Immature natural killer cell (primary cell): ENCODE results near the gene PDCD1LG2. TPM values are rescaled to one million over a fixed set of nuclear protein-coding genes. Genes with fewer than 3 reads are reported as not detected.
A peak's percentile ranks its signal among the peaks of the same experiment; 100 is the strongest.

Experiments
- DNase-seq, 3 donors: peaks; one replicate each; pipeline ENCODE4 v3.0.0; 2022; ENCODE audit warnings: mixed read lengths in 1 of 3
- H3K27ac Mint-ChIP-seq, 6 donors: one replicate each; pipeline ENCODE4 v1.8.0; 2020; ENCODE audit warnings: mixed read lengths in 6 of 6, mild to moderate bottlenecking in 5 of 6, inconsistent platforms in 4 of 6, moderate library complexity in 3 of 6
- H3K27me3 Mint-ChIP-seq, 3 donors: one replicate each; pipeline ENCODE4 v1.8.0; 2020 to 2021; ENCODE audit warnings: low read depth in 3 of 3, mild to moderate bottlenecking in 3 of 3, mixed read lengths in 3 of 3, moderate library complexity in 3 of 3, inconsistent platforms in 1 of 3
- H3K36me3 Mint-ChIP-seq, 3 donors: one replicate each; pipeline ENCODE4 v1.8.0; 2020; ENCODE audit warnings: mixed read lengths in 3 of 3, inconsistent platforms in 2 of 3, mild to moderate bottlenecking in 2 of 3
- H3K4me1 Mint-ChIP-seq, 2 donors: one replicate each; pipeline ENCODE4 v1.8.0; 2020; ENCODE audit warnings: inconsistent platforms in 2 of 2, mild to moderate bottlenecking in 2 of 2, mixed read lengths in 2 of 2, moderate library complexity in 1 of 2
- H3K4me3 Mint-ChIP-seq, 5 donors: one replicate each; pipeline ENCODE4 v1.8.0; 2020; ENCODE audit warnings: mild to moderate bottlenecking in 5 of 5, mixed read lengths in 5 of 5, inconsistent platforms in 3 of 5, moderate library complexity in 3 of 5
- H3K9me3 Mint-ChIP-seq, 6 donors: one replicate each; pipeline ENCODE4 v1.8.0; 2020; ENCODE audit warnings: mild to moderate bottlenecking in 6 of 6, mixed read lengths in 6 of 6, inconsistent platforms in 4 of 6, moderate library complexity in 3 of 6
- polyA plus RNA-seq, 3 donors: library from polyadenylated mRNA; unstranded; fragments of 300-500 nt; fragmentation: Illumina TruSeq; gene quantifications; one replicate each; pipeline ENCODE4 v1.2.3, GENCODE V29; 2021

The PDCD1LG2 gene
- polyA plus RNA-seq, 3 donors from 2014 or later, result 0.09 to 0.10 TPM; not detected in 1

- Mint-ChIP-seq H3K27ac (no peak overlapping the region), H3K4me1 (peaks cover 11 to 14% of the 10 kb centered on the region in 2 donors), H3K4me3 (no peak overlapping the region), H3K9me3 (no peaks in the 10 kb centered on the region), H3K27me3 (no peaks in the 10 kb centered on the region), H3K36me3 (peaks cover 0 to 5% (median 0%) of the 10 kb centered on the region in 3 donors)
- no peak for DNase-seq
These were observed 19.4 kb downstream of the PDCD1LG2 start for GRCh38 chr9:5529683-5530221.

- Mint-ChIP-seq H3K27ac (peak overlapping the region in 1 of 6 donors; percentile 24), H3K9me3 (no peaks in the 10 kb centered on the region), H3K4me1 (peaks cover 11 to 14% of the 10 kb centered on the region in 2 donors), H3K4me3 (no peak overlapping the region), H3K36me3 (peaks cover 0 to 5% (median 0%) of the 10 kb centered on the region in 3 donors), H3K27me3 (no peaks in the 10 kb centered on the region)
- DNase-seq, result no peak
These were observed 21.0 kb downstream of the PDCD1LG2 start for GRCh38 chr9:5531101-5531882.

- Mint-ChIP-seq H3K27ac (no peak overlapping the region), H3K4me1 (peaks cover 11 to 14% of the 10 kb centered on the region in 2 donors), H3K36me3 (peaks cover 0 to 5% (median 0%) of the 10 kb centered on the region in 3 donors), H3K4me3 (no peak overlapping the region), H3K27me3 (no peaks in the 10 kb centered on the region), H3K9me3 (no peaks in the 10 kb centered on the region)
- no peak for DNase-seq
These were observed 22.0 kb downstream of the PDCD1LG2 start for GRCh38 chr9:5532306-5532705.

GRCh38 chr9:5532790-5533189, 22.5 kb downstream of the PDCD1LG2 start:
- Mint-ChIP-seq H3K9me3 (no peaks in the 10 kb centered on the region), H3K4me3 (no peak overlapping the region), H3K4me1 (peaks cover 11 to 14% of the 10 kb centered on the region in 2 donors), H3K27me3 (no peaks in the 10 kb centered on the region), H3K36me3 (peaks cover 0 to 5% (median 0%) of the 10 kb centered on the region in 3 donors), H3K27ac (no peak overlapping the region)
- no peak for DNase-seq

- Mint-ChIP-seq H3K4me3 (no peak overlapping the region), H3K36me3 (peaks cover 0 to 5% (median 4%) of the 10 kb centered on the region in 3 donors), H3K27me3 (peaks cover 0 to 4% (median 2%) of the 10 kb centered on the region in 3 donors), H3K27ac (no peak overlapping the region), H3K4me1 (peaks cover 2 to 4% of the 10 kb centered on the region in 2 donors), H3K9me3 (no peaks in the 10 kb centered on the region)
- DNase-seq, result no peak
These were observed 26.4 kb downstream of the PDCD1LG2 start for GRCh38 chr9:5536684-5537083.

GRCh38 chr9:5543875-5544702, 33.8 kb downstream of the PDCD1LG2 start:
- Mint-ChIP-seq H3K9me3 (peaks cover 0 to 2% (median 0%) of the 10 kb centered on the region in 6 donors), H3K4me1 (no peaks in the 10 kb centered on the region), H3K4me3 (no peak overlapping the region), H3K36me3 (peaks cover 0 to 8% (median 0%) of the 10 kb centered on the region in 3 donors), H3K27ac (peak overlapping the region in 1 of 6 donors; percentile 21), H3K27me3 (peaks cover 2 to 4% (median 4%) of the 10 kb centered on the region in 3 donors)
- DNase-seq, result no peak

- H3K36me3 Mint-ChIP-seq, result peaks cover 0 to 9% (median 4%) of the 10 kb centered on the region in 3 donors
- no peak overlapping the region for H3K27ac Mint-ChIP-seq
- no peak overlapping the region for H3K4me3 Mint-ChIP-seq
- DNase-seq, result no peak
- peaks cover 0 to 9% (median 3%) of the 10 kb centered on the region in 3 donors for H3K27me3 Mint-ChIP-seq
- no peaks in the 10 kb centered on the region for H3K4me1 Mint-ChIP-seq
- no peaks in the 10 kb centered on the region for H3K9me3 Mint-ChIP-seq
These were observed 39.6 kb downstream of the PDCD1LG2 start for GRCh38 chr9:5549658-5550650.

GRCh38 chr9:5551368-5552150, 41.2 kb downstream of the PDCD1LG2 start:
- Mint-ChIP-seq H3K36me3 (peaks cover 0 to 9% (median 4%) of the 10 kb centered on the region in 3 donors), H3K9me3 (no peaks in the 10 kb centered on the region), H3K27ac (no peak overlapping the region), H3K27me3 (peaks cover 0 to 6% (median 3%) of the 10 kb centered on the region in 3 donors), H3K4me3 (no peak overlapping the region), H3K4me1 (no peaks in the 10 kb centered on the region)
- no peak for DNase-seq

GRCh38 chr9:5552301-5552700, 42.0 kb downstream of the PDCD1LG2 start:
- peaks cover 6 to 7% of the 10 kb centered on the region in 2 donors for H3K4me1 Mint-ChIP-seq
- H3K4me3 Mint-ChIP-seq, result no peak overlapping the region
- peaks cover 0 to 9% (median 7%) of the 10 kb centered on the region in 3 donors for H3K36me3 Mint-ChIP-seq
- no peaks in the 10 kb centered on the region for H3K9me3 Mint-ChIP-seq
- peaks cover 0 to 6% (median 3%) of the 10 kb centered on the region in 3 donors for H3K27me3 Mint-ChIP-seq
- H3K27ac Mint-ChIP-seq, result no peak overlapping the region
- no peak for DNase-seq

- Mint-ChIP-seq H3K27me3 (peaks cover 0 to 6% (median 3%) of the 10 kb centered on the region in 3 donors), H3K4me1 (peaks cover 15 to 16% of the 10 kb centered on the region in 2 donors), H3K36me3 (peaks cover 0 to 9% (median 4%) of the 10 kb centered on the region in 3 donors), H3K27ac (no peak overlapping the region), H3K9me3 (no peaks in the 10 kb centered on the region), H3K4me3 (no peak overlapping the region)
- DNase-seq, result no peak
These were observed 42.9 kb downstream of the PDCD1LG2 start for GRCh38 chr9:5553211-5553610.

- Mint-ChIP-seq H3K9me3 (no peaks in the 10 kb centered on the region), H3K4me1 (peaks cover 23 to 26% of the 10 kb centered on the region in 2 donors), H3K4me3 (peak overlapping the region in 1 of 5 donors; percentile 32), H3K36me3 (peaks cover 0 to 9% (median 8%) of the 10 kb centered on the region in 3 donors), H3K27me3 (peaks cover 0 to 6% (median 3%) of the 10 kb centered on the region in 3 donors), H3K27ac (peak overlapping the region in 3 of 6 donors; percentile 6 to 45 (median 35))
- DNase-seq, result no peak
These were observed 43.9 kb downstream of the PDCD1LG2 start for GRCh38 chr9:5554254-5554653.

GRCh38 chr9:5556101-5556705, 45.9 kb downstream of the PDCD1LG2 start:
- Mint-ChIP-seq H3K4me1 (peaks cover 29 to 31% of the 10 kb centered on the region in 2 donors), H3K27ac (peak overlapping the region in 1 of 6 donors; percentile 69), H3K27me3 (peaks cover 0 to 6% (median 2%) of the 10 kb centered on the region in 3 donors), H3K4me3 (no peak overlapping the region), H3K36me3 (peaks cover 0 to 9% (median 8%) of the 10 kb centered on the region in 3 donors), H3K9me3 (no peaks in the 10 kb centered on the region)
- no peak for DNase-seq
